M059J (cell line): ENCODE data around the gene MRPL45. TPM values are rescaled to one million over a fixed set of nuclear protein-coding genes. Genes with fewer than 3 reads are reported as not detected.

ENCODE experiments used
- DNase-seq: peaks from one replicate; pipeline ENCODE4 v3.0.0-alpha.2; 2012; ENCODE audit warnings: low read depth
- total RNA-seq: library from RNA; depleted of rRNA; stranded (reverse); fragments of >200 nt; shearing (Covaris generic); gene quantifications from 2 replicates; pipeline ENCODE4 v1.2.3, GENCODE V29; 2014

Gene MRPL45
- total RNA-seq, 1 experiment from 2014 or later: 48.5 TPM

GRCh38 chr17:38325221-38325851, 28.4 kb downstream of the MRPL45 start:
- DNase-seq: no peak

GRCh38 chr17:38326996-38327792, 30.2 kb downstream of the MRPL45 start:
- DNase-seq: no peak

GRCh38 chr17:38327936-38328335, 31.0 kb downstream of the MRPL45 start:
- DNase-seq: peak; percentile 10

GRCh38 chr17:38328620-38329019, 31.7 kb downstream of the MRPL45 start:
- DNase-seq: no peak

- DNase-seq: no peak
These were observed 32.3 kb downstream of the MRPL45 start for GRCh38 chr17:38329284-38329683.

GRCh38 chr17:38329808-38330730, 33.1 kb downstream of the MRPL45 start:
- DNase-seq: peak; percentile 28

- no peak for DNase-seq
These were observed 34.0 kb downstream of the MRPL45 start for GRCh38 chr17:38330941-38331411.

GRCh38 chr17:38332735-38333134, 35.8 kb downstream of the MRPL45 start:
- no peak for DNase-seq

GRCh38 chr17:38333635-38334295, 36.8 kb downstream of the MRPL45 start:
- peak; percentile 17 for DNase-seq

GRCh38 chr17:38334480-38335364, 37.8 kb downstream of the MRPL45 start:
- no peak for DNase-seq

GRCh38 chr17:38336838-38337237, 39.9 kb downstream of the MRPL45 start:
- DNase-seq: no peak

GRCh38 chr17:38338053-38338452, 41.1 kb downstream of the MRPL45 start:
- no peak for DNase-seq

- no peak for DNase-seq
These were observed 41.6 kb downstream of the MRPL45 start for GRCh38 chr17:38338535-38338934.

GRCh38 chr17:38339891-38340290, 42.9 kb downstream of the MRPL45 start:
- no peak for DNase-seq

GRCh38 chr17:38341035-38341721, 44.2 kb downstream of the MRPL45 start:
- DNase-seq: peak; percentile 32

GRCh38 chr17:38342886-38343607, 46.1 kb downstream of the MRPL45 start:
- DNase-seq: no peak

- no peak for DNase-seq
These were observed 46.8 kb downstream of the MRPL45 start, which contains the start of gene GPR179 for GRCh38 chr17:38343608-38344419. Gene GPR179, minus strand, starts transcription at chr17:38343956. Its CDS starts 167 bp downstream, at chr17:38343789.

- no peak for DNase-seq
These were observed 47.4 kb downstream of the MRPL45 start for GRCh38 chr17:38344420-38344745.
